Measurements from ENCODE around the gene PDE11A. TPM values are rescaled to one million over a fixed set of nuclear protein-coding genes. Genes with fewer than 3 reads are reported as not detected.

The PDE11A gene
- total and polyA plus RNA-seq, 4 donors: 1.0 to 5.9 (median 1.7) TPM

- WGBS: 88% methylated on average over 3 of the region's 3 CpGs
- Histone ChIP-seq H3K27me3 (ENCODE audit: control insufficient read depth in 4 of 4, insufficient read depth in 4 of 4, low read length in 3 of 4) (no peaks in the 10 kb centered on the region), H3K4me3 (ENCODE audit: low read depth in 1 of 3, low read length in 3 of 3) (no peak overlapping the region), H3K4me1 (ENCODE audit: control insufficient read depth in 4 of 4, insufficient read depth in 4 of 4, low read length in 3 of 4) (peaks cover 0 to 11% (median 5%) of the 10 kb centered on the region in 4 donors), H3K36me3 (ENCODE audit: control insufficient read depth in 4 of 4, insufficient read depth in 3 of 4, low read depth in 1 of 4, low read length in 3 of 4) (no peaks in the 10 kb centered on the region), H3K27ac (ENCODE audit: low read depth in 1 of 2, low read length in 2 of 2) (no peak overlapping the region), H3K9me3 (ENCODE audit: control insufficient read depth in 4 of 4, low read length in 3 of 4) (no peaks in the 10 kb centered on the region), H3K9ac (ENCODE audit: low read depth in 1 of 2, low read length in 2 of 2) (no peak overlapping the region)
- TF ChIP-seq ZBTB33 (IDR thresholded peaks at IDR 0.05): no peak
- no peak for TF ChIP-seq FOXA2 (IDR thresholded peaks at IDR 0.05)
- TF ChIP-seq REST (IDR thresholded peaks at IDR 0.05): no peak
- no peak for TF ChIP-seq SP1 (IDR thresholded peaks at IDR 0.05)
- no peak for TF ChIP-seq RXRA (IDR thresholded peaks at IDR 0.05)
- no peak for TF ChIP-seq TAF1 (conservative IDR thresholded peaks at IDR 0.05)
- TF ChIP-seq HNF4G (IDR thresholded peaks at IDR 0.05): no peak
- no peak for TF ChIP-seq CTCF (IDR thresholded peaks at IDR 0.05; ENCODE audit: low read depth, low read length, missing input control)
- TF ChIP-seq YY1 (IDR thresholded peaks at IDR 0.05): no peak
- TF ChIP-seq RAD21 (IDR thresholded peaks at IDR 0.05): no peak
- no peak for TF ChIP-seq GABPA (IDR thresholded peaks at IDR 0.05 in 1 of 2, conservative IDR thresholded peaks at IDR 0.05 in 1 of 2)
- no peak for TF ChIP-seq ATF3 (IDR thresholded peaks at IDR 0.05)
- no peak for TF ChIP-seq NR2F2 (IDR thresholded peaks at IDR 0.05)
- no peak for TF ChIP-seq JUND (IDR thresholded peaks at IDR 0.05)
- no peak for TF ChIP-seq MAX (IDR thresholded peaks at IDR 0.05)
- TF ChIP-seq HNF4A (conservative IDR thresholded peaks at IDR 0.05): no peak
- no peak for DNase-seq (ENCODE audit: low spot score)
Observed at GRCh38 chr2:178066324-178066723, 6.3 kb downstream of the PDE11A start.

- H3K27ac ChIP-seq (ENCODE audit: low read depth in 1 of 2, low read length in 2 of 2): no peak overlapping the region
- DNase-seq (ENCODE audit: low spot score): no peak
- no peaks in the 10 kb centered on the region for H3K36me3 ChIP-seq (ENCODE audit: control insufficient read depth in 4 of 4, insufficient read depth in 3 of 4, low read depth in 1 of 4, low read length in 3 of 4)
- peaks cover 0 to 2% (median 0%) of the 10 kb centered on the region in 4 donors for H3K4me1 ChIP-seq (ENCODE audit: control insufficient read depth in 4 of 4, insufficient read depth in 4 of 4, low read length in 3 of 4)
- 89% methylated on average over 2 of the region's 2 CpGs for WGBS
- no peaks in the 10 kb centered on the region for H3K9me3 ChIP-seq (ENCODE audit: control insufficient read depth in 4 of 4, low read length in 3 of 4)
- H3K27me3 ChIP-seq (ENCODE audit: control insufficient read depth in 4 of 4, insufficient read depth in 4 of 4, low read length in 3 of 4): no peaks in the 10 kb centered on the region
- H3K9ac ChIP-seq (ENCODE audit: low read depth in 1 of 2, low read length in 2 of 2): no peak overlapping the region
- H3K4me3 ChIP-seq (ENCODE audit: low read depth in 1 of 3, low read length in 3 of 3): no peak overlapping the region
- no peak for TF ChIP-seq FOXA1 (IDR thresholded peaks at IDR 0.05)
- no peak for TF ChIP-seq CTCF (IDR thresholded peaks at IDR 0.05; ENCODE audit: low read depth, low read length, missing input control)
- no peak for TF ChIP-seq HNF4A (conservative IDR thresholded peaks at IDR 0.05)
- no peak for TF ChIP-seq SP1 (IDR thresholded peaks at IDR 0.05)
- TF ChIP-seq EGR1 (IDR thresholded peaks at IDR 0.05; ENCODE audit: low read depth in 2 of 2): no peak
- no peak for TF ChIP-seq MAX (IDR thresholded peaks at IDR 0.05)
- TF ChIP-seq ZBTB33 (IDR thresholded peaks at IDR 0.05): no peak
- no peak for TF ChIP-seq HNF4G (IDR thresholded peaks at IDR 0.05)
- no peak for TF ChIP-seq YY1 (IDR thresholded peaks at IDR 0.05)
Observed at GRCh38 chr2:178059681-178060080, 12.9 kb downstream of the PDE11A start.
